ENCODE data around the gene SHB.

SHB gene

GRCh38 chr9:37917313-37917731, 151.7 kb downstream of the SHB start:
- TF ChIP-seq CTCF (conservative IDR thresholded peaks at IDR 0.05; ENCODE audit: low read length): no peak
- no peak for DNase-seq (ENCODE audit: low read depth)
- H3K4me3 ChIP-seq (ENCODE audit: low read length): no peak overlapping the region

- H3K4me3 ChIP-seq (ENCODE audit: low read length): no peak overlapping the region
- no peak for DNase-seq (ENCODE audit: low read depth)
- TF ChIP-seq CTCF (conservative IDR thresholded peaks at IDR 0.05; ENCODE audit: low read length): no peak
These were observed 152.3 kb downstream of the SHB start for GRCh38 chr9:37916471-37917312.

GRCh38 chr9:37915911-37916470, 153.0 kb downstream of the SHB start:
- no peak for DNase-seq (ENCODE audit: low read depth)
- no peak for TF ChIP-seq CTCF (conservative IDR thresholded peaks at IDR 0.05; ENCODE audit: low read length)

GRCh38 chr9:37914701-37915358, 154.2 kb downstream of the SHB start:
- no peak for TF ChIP-seq CTCF (conservative IDR thresholded peaks at IDR 0.05; ENCODE audit: low read length)
- DNase-seq (ENCODE audit: low read depth): no peak
- no peak overlapping the region for H3K4me3 ChIP-seq (ENCODE audit: low read length)

More at GRCh38 chr9:37915911-37916470, 153.0 kb downstream of the SHB start:
- H3K4me3 ChIP-seq (ENCODE audit: low read length): no peak overlapping the region

- TF ChIP-seq CTCF (conservative IDR thresholded peaks at IDR 0.05; ENCODE audit: low read length): no peak
- no peak for DNase-seq (ENCODE audit: low read depth)
- H3K4me3 ChIP-seq (ENCODE audit: low read length): no peak overlapping the region
These were observed 154.9 kb downstream of the SHB start for GRCh38 chr9:37914154-37914551.

GRCh38 chr9:37913480-37914153, 155.4 kb downstream of the SHB start:
- DNase-seq (ENCODE audit: low read depth): peak; percentile 75
- no peak overlapping the region for H3K4me3 ChIP-seq (ENCODE audit: low read length)
- TF ChIP-seq CTCF (conservative IDR thresholded peaks at IDR 0.05; ENCODE audit: low read length): peak; percentile 97

All from AG10803 (cell line).